GM12864 (cell line): ENCODE results near the gene SLC43A3.
"Not testable (repeated sequence)": the region's sequence is repeated elsewhere in the genome, so short reads cannot be mapped to it uniquely, and the experiment has no call there.

Experiments used
- DNase-seq: peaks from one replicate; pipeline ENCODE4 v3.0.0-alpha.2; 2011; ENCODE audit warnings: low read depth
- H3K4me3 ChIP-seq: 2 replicates; pipeline ENCODE4 v1.5.1; 2011; ENCODE audit warnings: mild to moderate bottlenecking, low read depth, low read length, control low read depth
- CTCF ChIP-seq: IDR thresholded peaks from 2 replicates; pipeline ENCODE4 v1.5.1; 2011; ENCODE audit warnings: low read depth, mild to moderate bottlenecking, moderate library complexity, low read length, control low read depth, inconsistent platforms; ENCODE audit errors: missing control alignments

The SLC43A3 gene

GRCh38 chr11:57361926-57362325 lies 65.0 kb downstream of the SLC43A3 start:
- DNase-seq = no peak
- no peak for TF ChIP-seq CTCF
- no peak overlapping the region for H3K4me3 ChIP-seq

- H3K4me3 ChIP-seq, DNase-seq: not testable (repeated sequence)
These were observed 65.5 kb downstream of the SLC43A3 start for GRCh38 chr11:57361420-57361819.

- no peak for TF ChIP-seq CTCF
- H3K4me3 ChIP-seq = no peak overlapping the region
- no peak for DNase-seq
These were observed 65.9 kb downstream of the SLC43A3 start for GRCh38 chr11:57360991-57361390.

- no peak overlapping the region for H3K4me3 ChIP-seq
- TF ChIP-seq CTCF = no peak
- no peak for DNase-seq
These were observed 66.8 kb downstream of the SLC43A3 start for GRCh38 chr11:57359896-57360690.

GRCh38 chr11:57359396-57359795 lies 67.5 kb downstream of the SLC43A3 start:
- TF ChIP-seq CTCF = no peak
- no peak overlapping the region for H3K4me3 ChIP-seq
- DNase-seq = no peak

GRCh38 chr11:57358991-57359390 lies 67.9 kb downstream of the SLC43A3 start:
- no peak overlapping the region for H3K4me3 ChIP-seq
- no peak for DNase-seq
- no peak for TF ChIP-seq CTCF

GRCh38 chr11:57358543-57358961 lies 68.4 kb downstream of the SLC43A3 start:
- no peak overlapping the region for H3K4me3 ChIP-seq
- no peak for TF ChIP-seq CTCF
- DNase-seq = no peak
